Measurements from ENCODE around the gene LMX1A.

The LMX1A gene

DNA sequence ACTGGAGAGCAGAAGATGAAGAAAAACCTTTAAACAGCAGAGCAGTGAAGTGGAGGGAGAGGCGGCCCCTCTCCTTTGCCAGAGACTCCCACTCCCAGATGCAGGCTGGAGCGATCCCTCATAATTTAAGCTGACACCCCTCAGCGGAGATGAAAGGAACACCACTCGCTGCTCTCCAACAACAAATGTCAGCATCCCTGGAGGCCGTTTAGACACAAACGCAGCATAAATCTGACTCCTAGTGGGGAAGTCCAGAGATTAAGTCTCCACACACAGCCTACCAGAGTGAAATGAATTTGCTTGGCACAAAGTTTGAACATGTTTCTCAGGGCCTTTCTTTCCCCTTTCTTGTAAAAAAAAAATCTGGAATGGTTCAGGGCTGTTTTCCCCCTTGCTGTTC, 137.8 kb downstream of the LMX1A start:
- DNase-seq (ENCODE audit: low spot score): no peak

DNA sequence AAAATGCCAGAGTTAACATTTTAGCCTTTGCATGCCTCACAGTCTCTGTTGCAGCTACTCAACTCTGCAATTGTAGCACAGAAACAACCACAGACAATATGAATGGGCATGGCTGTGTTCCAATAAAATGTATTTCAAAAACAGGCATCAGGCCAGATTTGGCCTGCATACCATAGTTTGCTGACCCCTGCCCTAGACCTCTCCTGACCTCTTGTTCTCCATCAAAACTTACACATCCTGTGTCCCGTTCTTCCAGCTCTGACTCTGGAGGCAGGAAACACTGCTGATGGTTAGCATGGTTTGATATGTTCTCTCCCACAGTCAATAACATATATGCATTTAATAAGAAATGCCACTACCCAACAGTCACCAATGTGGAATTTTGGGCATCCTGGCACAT, 138.6 kb downstream of the LMX1A start:
- DNase-seq (ENCODE audit: low spot score): no peak

DNA sequence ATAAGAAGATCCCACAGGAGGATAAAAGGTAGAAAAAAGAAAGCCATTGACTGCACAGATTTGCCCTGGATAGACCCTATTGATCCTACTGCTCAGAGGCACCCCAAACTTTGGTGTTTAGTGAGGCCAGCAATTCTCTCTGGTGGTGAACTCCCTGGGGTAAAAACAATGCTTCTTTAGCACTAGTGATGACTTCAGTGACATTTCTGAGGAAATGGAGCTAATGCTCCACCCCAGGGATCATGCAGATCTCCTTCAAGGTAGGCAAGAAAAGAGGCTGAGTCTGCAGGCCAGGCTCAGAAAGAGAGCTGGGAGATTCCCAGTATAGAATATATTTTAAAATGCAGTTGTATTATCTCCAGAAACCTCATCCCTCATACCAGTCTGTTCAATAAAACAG, 140.3 kb downstream of the LMX1A start:
- DNase-seq (ENCODE audit: low spot score): no peak

DNA sequence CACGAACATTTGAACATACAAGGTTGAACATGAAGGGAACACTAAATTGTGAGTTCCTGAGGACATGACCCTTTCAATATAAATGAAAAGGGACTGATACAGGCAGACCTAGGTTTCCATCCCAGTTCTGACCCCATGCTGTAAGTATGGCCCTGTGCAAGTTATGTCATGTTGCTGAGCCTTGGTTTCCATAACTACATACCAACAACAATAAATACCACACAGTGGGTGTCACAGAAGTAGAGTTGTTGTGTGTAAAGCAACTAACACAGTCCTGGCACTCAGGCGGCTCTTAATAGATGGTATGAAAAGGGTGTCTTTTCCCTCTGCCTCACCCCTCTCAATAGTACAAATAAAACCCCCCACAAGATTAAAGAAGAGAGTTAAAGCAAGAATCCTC, 140.8 kb downstream of the LMX1A start:
- no peak for DNase-seq (ENCODE audit: low spot score)

DNA sequence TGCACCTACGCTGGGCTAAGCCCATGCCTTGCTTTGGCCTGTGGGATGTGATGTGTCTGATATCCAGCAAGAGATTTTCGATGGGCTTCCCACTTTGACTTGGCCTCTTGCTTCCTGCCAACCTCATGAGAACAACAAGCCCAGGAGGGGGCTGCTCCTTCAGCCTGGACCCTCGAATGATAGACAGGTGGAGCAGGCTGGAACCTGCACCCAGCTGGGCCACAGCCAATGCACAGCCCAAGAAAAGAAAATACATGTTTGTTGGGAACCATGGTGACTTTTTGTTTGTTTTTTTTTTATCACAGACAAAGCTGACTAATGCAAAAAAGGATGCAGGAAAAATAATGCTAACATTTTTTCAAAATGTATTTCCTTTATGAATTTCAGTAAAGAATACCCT, 144.3 kb downstream of the LMX1A start:
- DNase-seq (ENCODE audit: low spot score): no peak

DNA sequence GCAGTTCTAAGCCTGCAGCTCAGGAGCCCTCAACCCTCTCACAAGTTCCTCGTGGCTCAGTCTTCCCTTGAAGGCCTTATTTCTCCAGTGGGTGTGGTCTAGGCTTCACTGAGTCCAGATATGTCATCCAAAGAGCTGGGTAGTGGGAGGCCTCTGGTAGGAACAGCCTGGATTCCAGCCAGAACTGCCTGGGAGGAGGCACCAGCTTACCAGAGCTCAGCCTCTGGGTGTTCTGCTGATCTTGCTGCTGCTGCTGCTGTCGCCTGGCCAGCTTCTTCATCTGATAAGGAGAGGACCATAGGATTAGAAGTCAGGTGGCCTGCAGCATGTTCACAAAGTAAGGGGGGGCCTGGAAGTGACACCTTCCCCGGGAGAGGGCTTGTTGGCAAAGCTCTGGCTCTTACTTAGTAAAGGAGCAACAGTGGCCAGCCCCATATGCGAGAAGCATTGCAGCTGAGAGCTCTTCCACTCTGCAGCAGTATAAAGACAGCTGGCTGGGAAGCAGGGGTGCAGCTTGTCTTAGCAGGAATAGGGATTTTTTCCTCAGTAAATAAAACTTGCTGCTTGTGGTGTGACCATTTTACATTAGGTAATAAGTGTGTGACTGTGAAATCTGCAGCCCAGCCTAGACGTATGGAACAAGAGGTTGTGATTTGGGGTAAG, 148.5 kb downstream of the LMX1A start:
- no peak for DNase-seq (ENCODE audit: low spot score)

DNA sequence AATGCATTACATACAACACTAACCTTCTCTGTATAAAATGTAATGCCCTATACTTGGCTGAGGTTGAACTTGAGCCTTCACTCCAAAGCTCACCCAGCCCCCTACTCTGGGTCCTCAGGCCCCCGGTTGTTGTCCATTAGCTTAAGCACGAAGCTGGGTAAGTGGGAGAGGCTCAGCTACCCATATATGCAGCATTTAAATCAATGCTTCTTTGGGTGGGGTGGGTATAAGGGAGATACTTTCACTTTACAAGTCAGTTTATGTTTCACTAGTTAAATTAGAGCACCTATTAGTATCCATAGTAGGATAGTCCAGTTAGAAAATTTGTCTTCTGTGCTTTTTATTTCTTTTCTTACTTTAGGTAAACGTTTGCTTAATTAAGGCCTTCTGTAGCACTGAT, 151.4 kb downstream of the LMX1A start:
- DNase-seq (ENCODE audit: low spot score): no peak

DNA sequence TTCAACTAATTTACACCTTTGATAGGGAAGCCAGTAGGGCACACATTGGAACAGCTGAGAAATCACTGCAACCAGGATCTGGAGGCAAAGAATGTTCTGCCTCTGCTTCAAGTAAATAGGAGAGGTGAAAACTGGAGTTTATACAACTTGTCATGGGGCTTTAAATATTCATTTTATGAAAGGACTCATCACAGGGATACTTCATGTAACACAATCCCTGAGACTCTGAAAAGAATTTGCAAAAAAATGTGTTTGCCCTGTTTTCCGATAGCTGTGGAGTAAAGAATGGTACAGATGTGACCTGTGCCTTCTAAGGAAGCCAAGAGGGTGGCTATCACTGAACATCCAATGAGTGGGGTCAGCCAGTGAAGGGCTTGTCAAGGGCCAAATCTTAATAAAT, 152.0 kb downstream of the LMX1A start:
- no peak for DNase-seq (ENCODE audit: low spot score)

DNA sequence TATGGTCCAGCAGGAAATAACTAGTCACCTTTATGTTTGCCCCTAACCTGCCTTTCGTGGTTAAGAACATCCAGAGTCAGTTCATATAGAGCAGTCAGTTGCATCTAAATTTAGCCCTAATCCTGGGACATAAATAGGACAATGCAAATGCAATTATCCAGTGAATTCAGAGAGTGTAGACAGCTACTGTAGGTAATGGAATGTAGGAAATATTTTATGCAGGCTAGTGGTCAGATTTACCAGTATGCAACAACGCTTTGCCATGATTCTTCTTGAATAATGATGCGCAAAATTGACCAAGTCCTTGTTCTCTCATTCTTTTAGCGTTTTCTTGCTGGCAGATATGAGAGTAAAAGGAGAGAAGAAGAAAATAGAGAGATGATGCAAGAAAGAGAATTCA, 165.4 kb downstream of the LMX1A start:
- no peak for DNase-seq (ENCODE audit: low spot score)

DNA sequence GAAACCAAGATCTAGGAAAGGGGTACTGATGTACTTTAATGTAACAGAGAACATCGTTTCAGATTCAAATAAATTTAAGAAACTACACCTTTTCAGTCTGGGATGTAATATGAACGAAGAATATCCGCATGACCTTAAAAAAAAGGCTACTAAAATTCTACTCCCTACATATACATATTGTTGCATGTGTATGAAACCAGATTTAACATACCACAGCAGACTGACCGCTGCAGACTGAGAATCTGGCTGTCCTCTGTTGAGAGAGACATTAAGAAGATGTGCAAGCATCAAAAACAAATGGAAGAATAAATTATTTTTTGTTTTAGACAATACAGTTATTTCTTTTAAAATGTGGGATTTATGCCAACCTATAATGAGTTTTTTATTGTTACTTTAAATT, 166.6 kb downstream of the LMX1A start:
- DNase-seq (ENCODE audit: low spot score): no peak

DNA sequence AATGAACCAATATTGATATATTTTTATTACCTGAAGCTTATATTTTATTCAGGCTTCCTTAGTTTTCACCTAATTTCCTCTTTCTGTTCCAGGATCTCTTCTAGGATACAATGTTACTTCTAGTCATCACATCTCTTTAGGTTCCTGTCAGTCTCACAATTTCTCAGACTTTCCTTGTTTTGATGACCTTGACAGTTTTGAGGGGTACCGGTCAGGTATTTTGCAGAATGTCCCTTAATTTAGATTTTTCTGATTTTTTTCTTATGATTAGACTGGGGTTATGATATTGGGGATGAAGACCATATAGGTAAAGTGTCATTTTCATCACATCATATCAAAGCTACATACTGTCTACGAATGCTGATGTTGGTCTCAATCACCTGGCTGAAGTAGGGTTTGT, 167.5 kb downstream of the LMX1A start:
- no peak for DNase-seq (ENCODE audit: low spot score)

DNA sequence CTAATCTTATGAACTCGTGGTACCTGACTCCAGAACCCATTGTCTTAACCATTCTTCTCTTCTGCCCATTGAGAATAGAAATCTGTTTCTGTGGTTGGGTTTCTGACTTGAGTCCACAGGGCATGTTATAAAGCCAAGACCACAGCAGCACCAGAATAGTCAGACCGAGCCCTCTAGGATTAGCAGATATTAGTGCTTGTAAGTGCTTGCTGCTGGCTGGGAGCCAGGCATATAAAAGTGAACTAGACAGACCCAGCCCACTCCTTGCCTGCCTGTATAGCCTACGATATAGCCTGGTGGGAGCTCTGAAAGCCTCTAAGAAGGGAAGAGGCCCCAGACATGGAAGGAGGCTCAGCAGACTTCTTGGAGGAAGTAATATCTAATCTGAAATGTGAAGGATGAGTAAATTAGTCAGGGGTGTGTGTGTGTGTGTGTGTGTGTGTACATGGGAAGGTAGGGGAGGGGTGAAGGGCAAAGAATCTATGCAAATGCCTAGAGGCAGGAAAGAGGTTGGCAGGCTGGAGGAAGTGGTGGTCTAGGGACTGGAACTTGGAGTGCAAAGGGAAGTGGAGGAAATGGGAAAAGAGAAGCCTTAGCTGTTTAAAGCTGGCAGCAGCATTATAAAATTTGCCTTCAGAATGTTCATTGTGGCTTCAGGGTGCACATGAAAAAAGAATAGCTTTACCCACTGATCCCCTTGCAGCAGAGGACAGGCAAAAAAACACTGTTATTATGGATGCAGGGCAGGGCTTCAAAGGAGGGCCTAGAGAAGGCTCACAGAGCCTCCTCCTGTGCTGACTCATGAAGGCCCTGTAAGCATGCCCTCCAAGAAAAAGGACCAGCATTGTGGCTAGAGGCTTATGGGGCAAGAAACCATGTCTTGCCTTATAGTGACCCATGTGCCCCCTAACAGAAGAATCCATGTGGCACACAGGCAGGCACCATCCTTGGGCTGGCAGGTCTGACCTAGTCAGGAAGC, 169.2 kb downstream of the LMX1A start:
- no peak for DNase-seq (ENCODE audit: low spot score)

DNA sequence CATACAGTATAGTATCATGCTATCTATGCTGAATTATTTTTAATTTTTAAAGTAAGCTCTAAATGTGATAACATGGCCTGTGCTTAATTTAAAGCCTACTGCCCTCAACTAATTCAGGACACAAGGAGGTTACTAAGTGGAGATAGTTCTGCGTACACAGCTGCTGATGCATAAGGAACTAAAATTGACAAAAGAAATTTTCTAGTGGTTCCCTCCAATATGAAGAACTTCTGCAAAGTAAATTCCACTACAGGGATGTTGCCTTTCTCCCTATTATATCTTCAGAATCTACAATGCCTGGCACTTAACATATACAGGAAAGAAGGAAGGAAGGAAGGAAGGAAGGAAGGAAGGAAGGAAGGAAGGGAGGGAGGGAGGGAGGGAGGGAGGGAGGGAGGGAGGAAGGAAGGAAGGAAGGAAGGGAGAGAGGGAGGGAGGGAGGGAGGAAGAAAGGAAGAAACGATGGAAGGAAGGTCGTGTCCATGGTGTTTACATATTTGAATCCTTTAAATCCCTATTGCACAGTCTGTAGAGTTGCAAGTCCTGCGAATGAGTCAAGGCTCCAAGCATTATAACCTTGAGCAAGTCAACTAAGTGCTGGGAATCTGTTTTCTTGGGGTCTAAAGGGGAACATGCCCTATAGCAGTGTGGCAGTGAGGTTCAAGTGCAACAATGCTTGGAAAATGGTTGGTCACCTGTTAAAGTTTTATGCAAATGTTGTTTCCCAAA, 171.2 kb downstream of the LMX1A start:
- no peak for DNase-seq (ENCODE audit: low spot score)

DNA sequence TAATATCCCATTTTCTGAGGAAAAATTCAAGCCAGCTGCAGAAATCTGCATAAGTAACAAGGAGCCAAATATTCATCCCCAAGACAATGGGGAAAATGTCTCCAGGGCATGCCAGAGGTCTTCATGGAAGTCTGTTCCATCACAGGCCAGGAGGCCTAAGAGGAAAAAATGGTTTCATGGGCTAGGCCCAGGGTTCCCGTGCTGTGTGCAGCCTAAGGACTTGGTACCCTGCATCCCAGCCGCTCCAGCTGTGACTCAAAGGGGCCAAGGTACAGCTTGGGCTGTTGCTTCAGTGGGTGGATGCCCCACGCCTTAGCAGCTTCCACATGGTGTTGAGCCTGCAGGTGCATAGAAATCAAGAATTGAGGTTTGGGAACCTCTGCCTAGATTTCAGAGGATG, 173.5 kb downstream of the LMX1A start:
- DNase-seq (ENCODE audit: low spot score): no peak

DNA sequence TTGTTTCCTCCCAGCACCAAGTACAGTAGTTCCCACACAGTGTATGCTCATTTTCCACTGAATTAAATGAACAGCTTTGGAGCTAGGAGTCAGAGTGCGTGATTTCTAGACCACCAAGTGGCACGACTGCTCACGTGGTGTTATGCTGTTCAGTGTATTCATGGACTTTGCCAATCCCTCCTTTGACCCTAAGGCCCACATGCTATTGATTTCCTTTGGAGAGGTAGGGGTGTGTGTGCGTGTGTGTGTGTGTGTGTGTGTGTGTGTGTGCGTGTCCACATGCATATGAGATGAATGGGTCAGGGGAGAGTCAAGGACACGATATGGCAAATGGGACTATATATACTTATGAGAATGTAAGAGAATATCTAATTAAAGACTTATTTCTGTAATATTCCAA, 177.2 kb downstream of the LMX1A start:
- no peak for DNase-seq (ENCODE audit: low spot score)

DNA sequence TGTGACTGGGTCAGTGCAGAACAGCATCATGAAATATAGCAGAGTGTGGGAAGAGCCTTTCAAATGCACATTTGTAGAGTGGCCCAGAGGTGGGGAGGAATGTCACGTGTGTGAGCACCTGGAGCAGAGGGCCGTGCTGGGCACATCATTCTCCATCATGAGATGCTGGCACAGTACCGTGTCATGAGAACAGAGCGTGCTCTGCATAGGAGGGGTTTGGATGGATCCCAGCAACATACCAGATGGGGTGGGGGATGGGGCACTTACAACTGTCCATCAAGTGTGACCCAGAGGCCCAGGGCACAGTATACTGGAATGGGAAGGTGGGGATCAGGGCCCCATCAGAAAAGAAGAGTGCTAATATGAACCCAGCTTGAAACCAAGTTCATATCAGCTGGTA, 182.0 kb downstream of the LMX1A start:
- no peak for DNase-seq (ENCODE audit: low spot score)

DNA sequence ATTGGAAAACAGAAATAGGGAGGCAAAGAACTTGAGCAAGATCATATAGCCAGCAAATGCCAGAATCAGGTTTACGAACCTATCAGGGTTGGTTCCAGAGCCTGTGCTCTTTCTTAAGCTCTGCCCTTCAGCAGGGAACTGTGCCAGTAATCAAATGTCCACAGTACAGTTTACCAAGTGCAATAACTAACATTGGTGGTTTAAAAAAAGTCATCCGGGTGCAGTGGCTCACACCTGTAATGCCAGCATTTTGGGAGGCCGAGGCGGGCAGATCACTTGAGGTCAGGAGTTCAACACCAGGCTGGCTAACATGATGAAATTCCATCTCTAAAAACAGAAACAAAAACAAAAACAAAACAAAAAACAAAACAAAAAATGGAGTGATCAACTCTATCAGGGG, 182.7 kb downstream of the LMX1A start:
- DNase-seq (ENCODE audit: low spot score): no peak

DNA sequence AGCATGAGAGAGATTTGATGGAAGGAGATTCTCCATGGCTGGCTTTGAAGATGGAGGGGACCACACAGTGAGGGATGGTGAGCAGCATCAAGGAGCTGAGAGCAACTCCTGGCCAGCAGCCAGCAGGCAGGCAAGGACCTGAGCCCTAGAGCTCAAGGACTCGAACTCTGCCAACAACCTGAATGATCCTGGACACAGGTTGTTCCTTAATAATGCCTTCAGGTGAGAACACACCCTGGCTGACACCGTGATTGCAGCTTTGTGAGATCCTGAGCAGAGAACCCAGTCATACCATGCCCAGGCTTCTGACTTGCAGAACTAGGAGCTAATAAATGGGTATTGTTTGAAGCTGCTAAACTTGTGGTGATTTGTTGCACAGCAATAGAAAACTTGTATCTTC, 183.1 kb downstream of the LMX1A start:
- no peak for DNase-seq (ENCODE audit: low spot score)

DNA sequence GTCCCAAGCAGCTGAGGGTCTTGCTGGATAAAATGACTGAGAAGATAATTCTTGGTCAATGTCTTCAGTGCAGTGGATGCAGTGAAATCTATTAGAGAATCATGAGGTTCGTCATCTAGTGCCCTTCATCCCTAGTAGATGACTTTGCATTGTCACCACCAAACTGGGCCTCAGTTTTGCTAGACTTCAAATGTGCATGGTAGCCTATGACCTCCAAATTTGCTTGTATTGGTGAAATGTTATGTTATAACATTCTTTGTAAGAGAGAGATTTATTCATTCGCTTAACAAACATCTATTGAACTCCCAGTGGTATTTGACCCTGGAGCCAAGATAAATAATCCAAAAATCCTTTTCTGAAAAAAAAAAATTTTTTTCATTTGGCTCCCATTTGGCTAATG, 183.8 kb downstream of the LMX1A start:
- no peak for DNase-seq (ENCODE audit: low spot score)

DNA sequence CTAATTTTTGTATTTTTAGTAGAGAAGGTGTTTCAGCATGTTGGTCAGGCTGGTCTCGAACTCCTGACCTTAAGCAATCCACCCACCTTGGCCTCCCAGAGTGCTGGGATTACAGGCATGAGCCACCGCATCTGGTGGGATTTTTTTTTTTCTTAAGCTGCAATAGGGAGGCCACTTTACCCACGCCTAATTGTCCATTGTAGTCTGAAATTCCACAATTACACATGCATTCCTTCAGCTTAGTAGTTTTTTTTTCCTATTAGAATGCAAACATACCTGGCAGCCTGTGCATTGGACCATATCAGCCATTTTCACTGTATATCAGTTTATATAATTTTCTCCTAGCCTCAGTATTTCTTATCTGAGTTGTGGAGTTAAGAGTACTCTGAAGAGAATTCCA, 186.8 kb downstream of the LMX1A start:
- DNase-seq (ENCODE audit: low spot score): no peak

DNA sequence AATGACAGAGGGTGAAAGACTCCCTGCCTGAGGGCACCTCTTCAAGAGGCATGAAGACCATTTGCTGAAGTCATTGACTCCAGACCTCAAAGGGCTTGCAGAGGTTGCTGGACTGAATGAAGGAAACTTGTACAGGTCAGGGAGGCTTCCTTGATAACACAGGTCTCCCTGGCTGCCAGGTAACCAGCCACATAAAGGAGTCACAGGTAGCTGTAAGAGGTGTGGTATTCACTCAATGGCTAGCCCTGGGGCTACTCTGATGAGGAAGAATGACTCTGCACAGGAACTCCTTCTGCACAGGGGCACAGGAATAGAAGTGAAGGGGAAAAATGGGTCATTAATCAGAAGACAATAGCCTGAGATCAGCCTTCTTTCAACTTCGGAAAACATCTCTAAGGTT, 187.5 kb downstream of the LMX1A start:
- no peak for DNase-seq (ENCODE audit: low spot score)

DNA sequence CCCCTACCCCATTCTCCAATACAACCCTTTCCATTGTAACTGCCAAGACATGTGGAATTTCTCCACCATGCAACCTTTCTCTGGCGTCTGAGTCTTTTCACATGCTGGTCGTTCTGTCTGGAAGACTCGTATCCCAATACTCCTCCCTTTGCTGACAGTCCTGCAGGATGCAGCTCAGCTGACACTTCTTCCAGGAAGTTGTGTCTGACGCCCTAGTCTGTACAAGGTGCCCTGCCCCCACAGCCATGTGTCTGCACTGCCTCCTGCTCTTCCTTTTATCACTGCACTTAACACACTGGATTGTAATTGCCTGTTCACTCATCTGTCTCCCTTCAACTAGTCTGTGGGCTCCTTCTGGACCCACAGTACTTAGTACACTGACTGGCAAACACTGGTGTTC, 188.0 kb downstream of the LMX1A start:
- no peak for DNase-seq (ENCODE audit: low spot score)

DNA sequence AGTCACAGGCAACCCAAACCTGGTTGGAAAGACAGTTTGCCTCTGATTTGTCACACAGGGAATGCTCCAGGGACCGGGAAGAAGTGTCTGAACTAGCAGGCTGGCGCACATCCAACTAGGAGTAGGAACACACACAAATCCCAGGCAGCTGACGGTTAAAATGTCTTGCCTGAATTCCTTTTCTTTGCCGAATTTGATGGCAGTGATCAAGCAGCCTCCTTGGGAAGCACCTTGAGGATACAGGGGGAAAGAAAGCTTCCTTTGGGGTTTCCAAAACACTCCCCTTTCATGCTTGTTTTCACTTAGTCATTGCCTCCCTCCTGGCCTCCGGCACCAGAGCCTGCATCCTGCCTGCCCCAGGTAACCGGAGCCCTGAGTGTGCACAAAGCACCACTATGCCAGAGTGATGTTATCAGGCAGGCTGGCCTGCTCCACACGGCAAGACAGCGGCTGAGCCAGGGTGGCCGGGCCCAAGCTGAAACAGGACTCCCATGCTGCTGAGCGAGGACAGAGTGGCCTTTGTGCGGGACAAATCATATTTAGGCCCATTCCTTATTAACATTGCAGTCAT, 193.8 kb downstream of the LMX1A start:
- no peak for DNase-seq (ENCODE audit: low spot score)

All from germinal center (tissue), 1 donor.